GM18502 (cell line): ENCODE data around the gene GBGT1.
"Not testable (repeated sequence)": the region's sequence is repeated elsewhere in the genome, so short reads cannot be mapped to it uniquely, and the experiment has no call there.

Experiments used
- ATAC-seq: cut with Tn5 transposase; IDR thresholded peaks from one replicate; pipeline ENCODE4 v1.9.1; 2021; ENCODE audit warnings: mild to moderate bottlenecking; ENCODE audit not compliant: unreplicated experiment, poor library complexity

The GBGT1 gene

DNA sequence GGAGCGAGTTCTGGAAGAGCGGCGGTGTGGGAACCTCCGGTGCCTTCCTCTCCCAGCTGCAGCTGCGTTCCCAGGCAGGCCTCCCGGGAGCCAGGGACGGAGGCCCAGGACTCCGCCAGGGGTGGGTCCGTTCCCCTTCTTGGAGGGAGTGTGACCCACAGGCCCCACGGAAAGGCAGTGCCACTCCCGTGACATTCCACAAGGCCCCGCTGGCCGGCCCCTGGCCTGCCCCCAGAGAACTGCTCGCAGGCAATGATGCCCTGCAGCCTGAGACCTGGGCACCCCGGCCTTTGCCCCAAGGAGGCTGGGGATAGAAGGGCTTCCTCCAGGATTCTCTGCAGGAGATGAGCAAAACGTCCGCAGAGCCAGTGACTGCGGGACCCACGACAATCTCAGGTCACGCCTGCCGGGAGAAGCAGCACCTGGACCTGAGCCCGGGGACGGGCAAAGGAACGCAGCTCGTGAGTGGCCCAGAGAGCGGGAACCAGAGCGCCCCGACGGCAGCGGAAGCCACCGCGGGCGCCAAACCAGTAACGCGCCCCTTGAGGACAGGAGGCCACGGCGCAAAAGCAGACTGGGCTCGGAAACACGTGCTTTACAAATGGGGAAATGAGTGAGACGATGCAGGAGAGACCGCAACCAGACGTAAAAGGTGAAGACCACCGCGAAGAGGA, 36.1 kb upstream of the GBGT1 start:
- ATAC-seq = no peak

DNA sequence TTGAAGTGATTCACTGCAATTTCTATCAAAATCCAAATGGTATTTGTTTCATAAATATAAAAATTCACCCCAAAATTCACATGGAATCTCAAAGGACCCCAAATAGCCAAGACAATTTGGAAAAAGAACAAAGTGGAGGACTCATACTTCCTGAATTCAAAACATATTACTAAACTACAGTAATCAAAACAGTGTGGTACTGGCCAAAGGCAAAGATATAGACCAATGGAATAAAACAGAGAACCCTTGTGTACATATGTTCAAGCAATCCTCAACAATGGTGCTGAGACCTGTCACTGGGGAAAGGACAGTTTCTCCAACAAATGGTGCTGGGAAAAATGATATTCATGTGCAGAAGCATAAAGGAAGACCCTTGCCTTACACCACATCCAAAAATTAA, 31.3 kb upstream of the GBGT1 start:
- no peak for ATAC-seq

DNA sequence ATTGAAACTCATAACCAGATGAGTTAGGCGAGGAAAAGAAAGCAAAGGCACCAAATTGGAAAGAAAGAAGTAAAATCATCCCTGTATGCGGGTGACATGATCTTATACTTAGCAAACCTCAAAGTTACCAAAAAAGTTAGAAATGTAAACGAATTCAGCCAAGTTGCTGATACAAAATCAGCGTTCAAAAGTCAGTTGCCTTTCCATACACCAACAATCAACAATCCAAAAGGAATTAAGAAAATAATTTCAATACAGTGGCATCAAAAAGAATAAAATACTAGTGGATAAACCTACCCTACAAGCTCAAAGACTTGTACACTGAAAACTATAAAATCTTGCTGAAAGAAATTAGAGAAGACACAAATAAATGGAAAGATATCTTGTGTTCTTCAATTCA, 30.9 kb upstream of the GBGT1 start:
- ATAC-seq = no peak

DNA sequence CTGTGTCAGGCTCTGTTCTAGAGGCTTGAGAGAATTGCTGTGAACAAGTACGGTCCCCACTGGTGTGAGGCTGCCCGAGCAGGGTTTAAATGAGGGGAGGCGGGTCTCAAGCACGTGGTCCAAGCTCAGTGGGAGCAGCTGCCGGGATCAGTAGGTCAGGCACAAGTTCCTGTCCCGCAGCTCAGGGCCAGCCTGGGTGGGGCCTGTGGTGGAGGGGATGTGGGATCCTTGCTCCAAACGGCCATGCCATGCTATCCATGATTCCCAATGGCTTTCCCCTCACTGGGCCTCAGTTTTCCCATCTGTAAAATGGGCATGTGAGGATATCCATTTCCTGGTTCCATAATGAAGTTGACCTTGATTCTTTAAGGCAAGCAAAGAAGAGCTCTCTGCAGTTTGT, 28.3 kb upstream of the GBGT1 start:
- ATAC-seq = no peak

DNA sequence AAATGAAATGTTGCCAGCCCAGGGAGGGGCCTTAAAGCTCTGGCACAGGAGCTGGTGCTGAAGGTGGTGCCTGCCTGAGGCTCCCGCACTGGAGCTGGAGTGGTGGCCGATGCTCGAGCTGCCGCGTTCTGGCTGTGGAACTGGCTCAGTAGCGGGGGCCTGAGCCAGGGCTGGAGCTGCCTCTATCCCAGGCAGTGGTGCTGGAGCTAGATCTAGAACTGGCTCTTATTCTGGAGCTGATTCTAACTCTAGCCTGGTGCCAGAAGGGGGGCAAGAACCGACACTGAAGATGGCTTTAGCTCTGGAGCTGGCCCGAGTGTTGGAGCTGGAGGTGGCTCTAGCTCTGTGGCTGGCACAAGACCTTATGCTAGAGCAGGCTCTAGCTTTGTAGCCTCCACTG, 26.1 kb upstream of the GBGT1 start:
- ATAC-seq = no peak

DNA sequence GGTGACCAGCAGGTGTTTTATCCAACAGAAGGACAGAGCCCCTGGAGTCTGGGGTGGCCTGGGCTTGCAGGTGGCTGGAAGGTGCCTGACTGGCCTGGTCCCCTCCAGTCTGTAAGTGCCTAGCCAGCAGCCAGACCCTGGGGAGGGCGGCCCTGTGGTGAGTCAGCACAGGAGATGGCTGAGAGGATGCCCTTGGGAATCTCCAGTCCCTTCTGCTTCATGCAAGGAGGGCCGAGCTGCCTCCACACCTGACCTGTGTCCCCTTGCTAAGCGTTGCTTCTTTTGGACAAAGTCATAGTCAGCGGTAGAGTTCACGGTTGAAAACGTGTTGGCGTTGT, 25.1 kb upstream of the GBGT1 start:
- ATAC-seq = no peak

DNA sequence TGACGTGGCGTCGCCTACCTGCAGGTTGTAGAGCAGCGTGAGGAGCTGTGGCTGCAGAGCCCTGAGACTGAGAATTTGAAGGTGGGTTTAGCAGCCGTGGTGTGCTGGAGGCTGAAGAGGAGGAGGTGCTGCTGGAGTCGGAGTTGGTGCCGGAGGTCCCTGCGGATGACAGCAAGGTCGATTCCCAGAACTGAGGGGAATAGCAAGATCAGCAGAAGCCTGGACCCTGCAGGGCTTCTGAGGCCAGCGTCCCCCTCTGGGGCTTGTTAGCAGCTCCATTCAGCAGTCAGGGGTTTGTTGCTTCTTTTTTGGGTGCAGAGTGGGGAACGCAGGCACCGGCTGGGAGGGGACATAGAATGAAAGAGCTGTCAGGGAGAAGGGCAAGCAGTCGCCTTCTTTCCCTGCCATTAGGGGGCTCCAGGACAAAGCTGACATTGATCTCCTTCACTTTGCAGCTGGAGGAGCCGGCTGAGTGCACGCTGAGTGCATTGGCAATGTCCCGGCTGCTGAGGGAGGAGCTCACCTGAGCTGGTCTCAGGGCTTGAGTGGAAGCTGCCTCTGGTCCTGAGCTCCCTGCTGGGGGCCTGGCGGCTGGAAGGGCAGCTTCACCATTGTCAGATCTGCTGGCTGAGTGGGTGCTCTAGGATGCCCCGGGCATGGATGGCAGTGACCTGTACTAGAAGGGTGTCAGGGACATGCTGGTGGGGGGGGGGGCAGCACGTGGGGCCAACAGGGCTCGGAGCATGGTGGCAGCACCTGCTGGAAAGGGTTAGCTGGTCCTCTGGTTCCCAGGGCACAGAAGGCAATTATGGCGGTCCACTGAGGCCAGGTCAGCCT, 24.5 kb upstream of the GBGT1 start:
- ATAC-seq = no peak

DNA sequence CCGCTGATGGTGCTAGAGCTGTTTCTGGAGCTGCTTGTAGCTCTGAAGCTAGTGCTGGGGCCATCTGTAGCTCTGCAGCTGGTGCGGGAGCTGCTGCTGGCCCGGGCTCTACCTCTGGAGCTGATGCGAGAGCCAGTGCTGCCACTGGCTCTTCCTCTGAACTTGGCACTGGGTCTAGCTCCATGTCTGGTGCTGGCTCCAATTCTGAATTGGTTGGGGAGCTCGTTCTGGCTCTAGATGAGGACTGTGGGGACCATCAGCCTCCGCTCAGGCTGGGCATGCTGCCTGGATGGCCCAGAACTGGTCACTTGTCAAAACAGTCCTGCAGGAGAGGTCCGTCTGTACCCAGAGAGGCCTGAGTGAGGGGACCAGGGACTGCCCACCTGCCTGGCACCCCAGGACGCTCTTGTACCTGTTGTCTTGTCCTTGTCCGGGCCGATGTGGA, 23.9 kb upstream of the GBGT1 start:
- ATAC-seq = no peak

DNA sequence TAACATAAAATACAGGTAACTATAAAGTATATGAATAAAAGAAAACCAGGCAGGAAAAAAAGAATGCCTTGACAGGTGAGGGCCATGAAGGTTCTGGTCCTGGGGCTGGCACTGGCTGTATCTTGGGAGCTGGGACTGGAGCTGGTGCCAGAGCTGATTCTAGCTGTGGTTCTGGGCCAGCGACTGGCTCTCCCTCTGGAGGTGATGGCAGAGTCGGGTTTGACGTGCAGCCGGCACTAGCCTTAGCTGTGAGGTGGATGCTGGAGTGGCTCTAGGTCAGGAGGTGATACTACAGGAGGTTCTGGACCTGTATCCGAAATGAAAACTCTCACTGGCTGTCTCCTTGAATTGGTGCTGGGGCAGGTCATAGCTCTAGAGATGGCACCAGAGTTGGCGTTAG, 23.0 kb upstream of the GBGT1 start:
- no peak for ATAC-seq

DNA sequence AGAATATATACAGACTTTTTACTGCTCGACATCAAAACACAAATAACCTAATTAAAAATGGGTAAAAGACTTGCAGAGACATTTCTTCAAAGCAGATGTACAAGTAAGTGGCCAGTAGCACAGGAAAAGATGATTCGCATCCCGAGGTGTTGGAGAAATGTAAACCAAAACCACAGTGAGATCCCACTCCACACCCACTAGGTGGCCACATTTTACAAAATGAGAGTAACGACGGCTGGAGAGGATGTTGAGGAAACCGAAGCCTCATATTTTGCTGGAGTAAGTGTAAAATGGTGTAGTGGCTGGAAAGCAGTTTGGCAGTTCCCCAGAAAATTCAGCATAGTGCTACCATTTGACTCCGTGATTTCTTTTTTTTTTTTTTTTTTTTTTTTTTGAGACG, 21.3 kb upstream of the GBGT1 start:
- ATAC-seq = no peak

DNA sequence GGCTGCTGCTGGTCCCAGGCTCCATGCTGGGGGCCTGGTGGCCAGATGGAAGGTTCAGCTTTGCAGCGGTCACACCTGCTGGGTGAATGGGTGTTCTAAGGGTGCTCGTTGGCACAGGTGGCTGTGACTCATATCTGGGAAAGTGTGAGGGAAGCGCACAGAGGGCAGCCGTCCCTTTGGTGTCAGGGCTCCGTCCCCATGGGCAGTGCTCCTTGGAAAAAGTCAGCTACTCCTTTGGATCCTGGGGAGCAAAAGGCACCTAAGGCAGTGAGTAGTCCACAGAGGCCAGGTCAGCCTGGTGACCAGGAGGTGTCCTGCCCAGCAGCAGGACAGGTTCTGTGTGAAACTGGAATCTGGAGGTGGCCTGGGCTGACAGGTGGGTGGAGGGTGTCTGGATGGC, 18.4 kb upstream of the GBGT1 start:
- ATAC-seq = no peak

DNA sequence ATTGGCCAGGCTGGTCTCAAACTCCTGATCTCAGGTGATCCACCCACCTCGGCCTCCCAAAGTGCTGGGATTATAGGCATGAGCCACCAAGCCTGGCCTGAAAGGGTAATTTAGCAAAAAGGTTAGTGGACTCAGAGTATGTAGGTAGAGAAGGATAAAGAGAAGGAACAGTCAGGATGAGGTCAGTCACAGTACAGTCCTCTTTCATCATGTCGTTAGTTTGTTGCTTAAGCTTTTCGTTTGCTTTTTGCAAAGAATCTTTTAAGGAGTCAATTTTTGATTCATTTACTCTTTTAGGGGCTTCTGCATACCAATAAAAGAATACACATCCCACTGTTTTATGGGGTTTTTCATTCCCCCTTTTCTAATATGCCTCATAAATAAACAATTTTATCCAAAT, 17.8 kb upstream of the GBGT1 start:
- no peak for ATAC-seq

DNA sequence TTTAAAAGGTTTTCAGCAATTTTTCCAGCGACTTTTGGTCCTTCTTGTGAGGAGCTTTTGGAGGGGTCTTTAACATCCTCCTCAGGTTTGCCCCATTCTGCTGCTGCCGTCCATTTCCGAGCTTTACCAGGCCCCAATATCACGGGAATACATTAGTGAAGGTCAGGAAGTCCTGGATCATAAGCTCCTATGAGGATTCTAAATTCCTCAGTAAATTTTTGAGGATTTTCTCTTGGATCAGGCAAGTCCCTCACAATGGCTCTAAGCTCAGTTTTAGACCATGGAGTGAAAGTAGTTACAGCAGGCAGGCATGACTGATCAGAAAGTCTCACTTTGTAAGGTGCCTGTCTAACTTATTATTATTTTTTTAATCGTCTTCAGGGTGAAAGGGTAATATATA, 17.2 kb upstream of the GBGT1 start:
- no peak for ATAC-seq

DNA sequence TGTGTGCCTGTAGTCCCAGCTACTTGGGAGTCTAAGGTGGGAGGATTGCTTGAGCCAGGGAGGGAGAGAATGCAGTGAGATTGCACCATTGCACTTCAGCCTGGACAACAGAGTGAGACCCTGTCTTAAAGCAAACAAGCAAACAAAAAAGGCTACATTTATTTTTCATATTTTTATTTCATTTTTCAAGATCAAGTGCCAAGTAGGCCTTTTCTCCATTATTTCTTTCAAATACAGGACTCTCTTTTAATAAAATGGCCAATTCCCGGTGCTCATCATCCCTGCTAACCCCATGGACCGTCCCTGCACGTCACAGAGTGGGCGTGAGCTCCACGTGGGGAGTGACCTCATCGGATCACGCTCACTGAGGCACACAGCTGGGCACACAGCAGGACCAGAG, 9.3 kb upstream of the GBGT1 start:
- no peak for ATAC-seq

DNA sequence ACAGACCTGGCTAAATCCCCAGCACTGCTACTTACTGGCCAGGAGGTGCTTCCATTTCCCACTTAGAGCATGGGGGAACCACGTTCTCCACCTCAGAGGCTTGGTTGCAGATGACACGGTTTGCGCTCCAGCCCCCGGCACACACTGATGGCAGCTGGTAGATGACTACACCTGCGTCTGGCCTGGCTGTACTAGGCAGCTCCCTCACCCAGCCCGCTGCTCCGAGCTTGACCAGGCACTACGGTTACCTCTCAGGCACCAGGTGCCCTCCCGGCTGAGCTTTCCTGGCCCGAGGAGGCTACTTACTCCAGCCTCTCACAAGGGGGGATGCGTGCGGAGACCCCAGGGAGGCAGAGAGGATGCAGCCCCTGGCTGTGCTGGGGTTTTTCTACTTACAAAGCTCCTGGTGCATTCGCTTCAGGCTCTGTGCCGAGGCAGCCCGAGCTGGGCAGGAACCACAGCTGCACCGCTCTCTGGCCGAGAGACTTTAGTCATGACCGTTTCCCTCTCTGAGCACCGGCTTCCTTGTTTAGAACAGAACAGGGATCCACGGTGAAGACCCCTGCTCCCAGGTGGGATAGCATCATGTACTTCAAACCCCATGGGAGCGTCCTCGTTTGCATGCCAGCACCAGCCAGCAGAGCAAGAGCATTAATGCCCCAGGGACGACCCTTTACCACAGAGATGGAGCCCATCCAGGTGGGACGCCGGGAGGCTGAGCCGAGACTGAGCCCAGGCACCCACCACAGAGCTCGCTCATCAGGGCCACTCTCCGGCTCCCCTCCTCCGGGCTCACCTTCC, 7.6 kb upstream of the GBGT1 start:
- ATAC-seq = no peak

DNA sequence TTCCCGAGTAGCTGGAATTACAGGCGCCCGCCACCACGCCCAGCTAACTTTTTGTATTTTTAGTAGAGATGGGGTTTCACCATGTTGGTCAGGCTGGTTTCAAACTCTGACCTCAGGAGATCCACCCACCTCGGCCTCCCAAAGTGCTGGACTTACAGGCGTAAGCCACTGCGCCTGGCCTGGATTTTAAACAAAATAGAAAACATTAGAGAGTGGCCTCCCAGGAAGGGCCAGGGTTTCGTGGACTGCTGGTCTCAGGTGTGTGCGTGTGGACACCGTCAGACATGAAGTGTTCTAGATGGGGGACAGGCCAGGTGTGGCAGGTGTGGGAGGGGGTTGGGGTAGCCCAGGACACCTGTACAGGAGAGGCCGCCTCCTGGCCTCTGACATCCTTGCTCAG, 7.0 kb upstream of the GBGT1 start:
- ATAC-seq = no peak

DNA sequence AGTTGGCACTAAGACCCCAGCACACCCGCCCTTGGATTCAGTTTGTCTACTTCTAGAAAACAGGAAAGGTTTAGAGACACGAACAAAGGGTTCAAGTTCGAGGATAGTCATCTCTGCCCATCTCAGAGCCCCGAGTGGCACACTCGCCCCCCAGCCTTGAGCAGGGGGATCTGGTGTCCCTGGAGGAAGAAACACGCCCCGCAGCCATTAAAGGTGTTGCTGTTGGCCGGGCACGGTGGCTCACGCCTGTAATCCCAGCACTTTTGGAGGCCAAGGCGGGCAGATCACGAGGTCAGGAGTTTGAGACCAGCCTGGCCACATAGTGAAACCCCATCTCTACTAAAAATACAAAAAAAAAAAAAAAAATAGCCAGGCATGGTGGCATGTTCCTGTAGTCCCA, 6.0 kb upstream of the GBGT1 start:
- not testable (repeated sequence) for ATAC-seq

DNA sequence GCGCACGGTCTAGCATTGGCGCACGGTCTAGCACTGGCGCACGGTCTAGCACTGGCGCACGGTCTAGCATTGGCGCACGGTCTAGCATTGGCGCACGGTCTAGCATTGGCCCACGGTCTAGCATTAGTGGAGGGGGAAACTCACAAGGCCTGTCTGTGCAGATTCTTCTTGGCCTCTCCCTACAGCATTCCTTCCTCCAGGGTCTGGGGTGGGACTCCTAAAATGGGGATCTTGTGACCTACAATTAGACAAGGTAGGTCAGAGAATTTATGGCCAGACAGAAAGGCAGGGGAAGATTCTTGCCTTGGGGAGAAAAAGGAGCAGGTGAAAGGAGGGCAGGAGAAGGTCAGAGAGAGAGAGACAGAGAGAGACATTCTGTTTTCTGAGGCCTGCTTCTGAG, 5.4 kb upstream of the GBGT1 start:
- no peak for ATAC-seq

DNA sequence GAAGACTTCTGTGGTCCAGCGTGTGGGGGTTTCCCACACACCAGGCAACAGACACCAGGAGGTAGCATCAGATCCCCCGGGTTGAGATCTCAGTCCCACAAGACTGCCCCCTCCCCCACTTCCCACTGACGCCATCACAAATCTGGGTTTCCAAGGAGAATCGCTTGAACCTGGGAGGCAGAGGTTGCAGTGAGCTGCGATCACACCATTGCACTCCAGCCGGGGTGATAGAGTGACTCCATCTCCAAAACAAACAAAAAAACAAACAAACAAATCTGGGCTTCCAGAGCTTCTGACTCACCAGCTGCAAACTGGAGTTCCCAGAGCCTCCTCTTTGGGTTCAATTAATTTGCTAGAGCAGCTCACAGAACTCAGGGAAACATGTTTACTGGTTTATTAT, 4.7 kb upstream of the GBGT1 start:
- no peak for ATAC-seq

DNA sequence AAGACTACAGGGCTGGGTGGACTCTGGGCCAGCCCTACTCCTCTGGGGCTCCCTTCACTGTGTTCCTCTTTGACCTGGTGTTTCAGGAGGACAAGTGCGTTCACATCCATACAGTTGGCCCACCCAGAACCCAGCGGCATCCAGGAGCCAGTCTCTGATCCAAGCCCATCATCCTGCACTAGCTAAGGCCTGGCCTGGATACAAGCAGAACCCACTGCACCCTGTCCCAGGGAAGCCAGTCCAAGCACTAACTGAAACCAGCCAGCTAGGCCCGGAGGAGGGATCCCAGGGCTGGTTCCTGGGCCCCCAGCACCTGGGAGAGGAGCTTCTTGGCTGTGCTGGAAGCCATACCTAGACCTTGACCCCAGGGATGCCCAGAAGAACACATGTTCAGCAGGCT, 4.1 kb upstream of the GBGT1 start:
- ATAC-seq = no peak

DNA sequence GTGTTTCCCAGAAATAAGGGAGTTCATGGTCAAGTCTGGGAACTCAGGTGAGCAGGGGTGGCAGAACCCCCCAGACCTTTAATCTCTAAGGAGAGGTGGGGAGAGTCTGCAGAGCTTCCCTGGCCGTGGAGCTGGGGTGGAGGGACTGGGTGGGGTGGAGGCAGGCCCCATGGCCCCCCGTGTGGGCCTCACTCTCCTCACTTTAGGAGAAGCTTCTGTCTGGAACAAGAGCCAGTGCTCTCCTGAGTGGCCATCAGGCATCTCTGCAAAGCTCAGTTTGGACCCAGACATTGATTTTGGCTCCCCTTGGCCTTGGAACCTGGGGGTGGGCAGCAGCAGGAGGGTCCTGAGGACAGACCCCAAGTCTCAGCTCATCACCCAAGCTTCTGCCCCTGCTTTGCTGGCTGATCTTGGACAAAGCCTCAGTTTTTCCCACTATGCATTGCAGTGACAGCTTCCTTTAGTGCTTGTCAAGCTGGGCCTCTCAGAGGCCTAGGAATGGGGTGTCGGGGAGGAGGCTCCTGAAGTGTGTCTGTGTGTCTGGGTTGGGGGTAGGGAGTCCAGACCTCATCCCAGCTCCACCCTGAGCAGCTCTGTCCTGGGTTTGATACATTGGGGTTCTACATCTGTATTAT, 3.5 kb upstream of the GBGT1 start:
- ATAC-seq = no peak
